ENCODE results near the gene ABLIM2.

The ABLIM2 gene

DNA sequence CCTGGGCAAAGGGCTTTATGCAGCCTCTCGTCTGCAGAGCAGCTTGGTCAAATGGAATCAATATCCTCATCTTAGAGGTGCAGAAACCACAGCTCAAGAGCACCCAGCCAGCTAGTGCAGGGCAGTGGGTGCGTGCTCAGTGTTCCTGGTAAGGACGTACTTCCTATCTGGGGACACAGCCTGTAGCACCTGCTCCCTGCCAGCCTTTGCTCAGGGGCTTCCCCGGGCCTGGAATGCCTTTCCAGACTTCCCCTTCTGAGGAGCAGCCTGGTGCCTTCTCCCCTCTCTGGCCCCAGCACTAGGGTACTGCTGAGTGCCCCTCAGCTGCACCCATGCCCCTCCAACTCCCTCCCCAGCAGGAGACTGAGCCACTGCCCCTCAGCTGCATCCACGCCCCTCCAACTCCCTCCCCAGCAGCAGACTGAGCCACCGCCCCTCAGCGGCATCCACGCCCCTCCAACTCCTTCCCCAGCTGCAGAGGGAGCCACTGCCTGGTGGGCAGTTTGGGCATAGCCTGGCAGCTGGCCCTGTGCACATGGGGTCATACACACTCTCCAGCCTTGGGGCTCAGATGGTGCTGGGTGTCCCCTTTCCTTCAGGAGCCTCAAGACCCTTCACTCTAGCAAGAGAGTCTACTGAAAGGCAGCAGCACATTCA lies 176.7 kb downstream of the ABLIM2 start:
- DNase-seq (ENCODE audit: low read depth): no peak

GRCh38 chr4:7980036-7980435 lies 178.6 kb downstream of the ABLIM2 start:
- DNase-seq (ENCODE audit: low read depth): no peak

DNA sequence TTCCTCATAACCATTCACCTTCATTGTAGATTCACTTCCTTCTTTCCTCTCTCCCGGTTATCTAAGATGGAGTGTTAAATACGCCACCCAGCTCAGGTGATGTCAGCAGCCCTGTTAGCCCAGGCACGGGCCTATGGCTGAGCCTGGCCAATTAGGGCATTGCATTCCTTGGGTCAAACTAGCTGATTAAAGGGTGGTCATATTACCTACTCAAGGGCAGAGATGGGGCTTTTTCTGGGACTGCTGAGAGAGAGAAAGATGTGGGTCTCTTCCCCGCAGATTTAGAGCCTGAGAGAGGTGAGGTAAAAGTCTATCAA lies 179.0 kb downstream of the ABLIM2 start:
- DNase-seq (ENCODE audit: low read depth): no peak

DNA sequence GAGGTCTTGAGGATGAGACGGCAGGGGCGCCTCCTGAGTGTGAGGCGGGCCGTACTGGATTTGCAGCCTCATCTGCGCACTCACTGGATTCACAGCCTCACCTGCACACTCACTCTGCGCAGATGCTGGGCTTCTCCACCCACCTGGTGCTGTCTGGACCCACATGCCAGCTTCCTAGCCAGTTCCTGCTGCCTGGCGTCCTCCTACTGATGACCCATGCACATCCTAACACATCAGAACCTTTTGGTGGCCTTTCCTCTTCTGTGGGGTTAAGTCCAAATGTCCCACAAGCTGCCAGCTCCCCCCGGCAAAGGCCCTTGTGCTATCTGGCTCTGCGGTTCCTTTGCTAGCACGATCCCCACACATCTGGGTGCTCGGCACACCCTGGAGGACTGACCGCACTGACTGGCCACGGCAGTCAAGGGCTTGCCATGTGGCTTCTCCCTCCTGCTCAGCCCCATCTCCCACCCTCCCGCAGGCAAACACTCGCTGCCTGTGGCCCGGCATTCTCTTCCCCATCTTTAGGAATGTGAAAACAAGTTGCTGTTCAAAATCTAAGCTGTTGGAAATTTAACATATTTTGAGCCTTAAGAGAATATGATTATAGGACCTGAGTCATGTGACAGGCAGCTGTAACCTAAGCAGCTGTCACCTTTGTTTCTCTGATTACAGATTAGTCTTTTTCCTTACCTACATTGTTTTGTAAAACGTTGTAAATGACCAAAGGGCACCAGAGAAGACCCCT lies 179.5 kb downstream of the ABLIM2 start:
- DNase-seq (ENCODE audit: low read depth): no peak

DNA sequence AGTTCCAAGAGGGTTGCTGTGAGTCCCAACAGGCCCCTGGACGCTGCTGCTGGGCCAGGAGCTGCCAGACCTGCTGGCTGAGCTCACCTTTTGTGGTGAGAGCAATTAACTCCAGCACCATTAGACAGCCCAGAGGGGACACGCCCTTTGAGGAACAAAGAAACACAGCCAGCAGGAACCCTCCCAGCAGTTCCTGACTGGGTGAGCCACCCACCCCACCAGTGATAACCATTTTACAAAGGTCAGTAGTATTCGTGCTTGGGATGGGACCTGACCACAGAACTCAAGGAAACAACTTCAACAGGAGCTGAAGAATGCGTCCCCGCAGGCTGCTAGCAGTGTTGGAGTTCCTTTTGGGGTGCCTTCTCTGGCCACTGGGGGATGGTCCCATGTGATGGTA lies 180.1 kb downstream of the ABLIM2 start:
- no peak for DNase-seq (ENCODE audit: low read depth)

- no peak for DNase-seq (ENCODE audit: low read depth)
Measured at GRCh38 chr4:7976634-7977033, 182.0 kb downstream of the ABLIM2 start.

- DNase-seq (ENCODE audit: low read depth): no peak
Measured at GRCh38 chr4:7976025-7976424, 182.6 kb downstream of the ABLIM2 start.

- no peak for DNase-seq (ENCODE audit: low read depth)
Measured at GRCh38 chr4:7974425-7974824, 184.2 kb downstream of the ABLIM2 start.

DNA sequence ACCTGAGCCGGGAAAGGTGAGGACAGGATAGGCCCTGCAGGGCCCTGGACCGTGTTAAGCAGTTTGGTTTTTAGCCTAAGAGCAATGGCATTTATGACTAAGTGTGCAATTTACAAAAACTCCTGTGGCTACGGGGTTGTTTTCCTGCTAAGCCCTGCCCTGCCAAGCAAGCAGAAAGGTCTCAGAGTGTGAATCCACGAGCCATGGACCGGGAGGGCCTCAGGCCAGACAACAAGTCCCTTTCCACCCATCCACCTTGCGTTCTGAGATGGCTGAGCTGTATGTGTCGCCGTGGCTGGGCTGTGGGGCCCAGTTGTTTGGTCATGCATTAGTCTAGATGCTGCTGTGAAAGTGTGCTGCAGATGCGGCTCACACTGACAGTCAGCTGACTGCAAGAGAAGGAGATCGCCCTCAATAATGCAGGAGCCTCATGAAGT lies 185.1 kb downstream of the ABLIM2 start:
- DNase-seq (ENCODE audit: low read depth): no peak

DNA sequence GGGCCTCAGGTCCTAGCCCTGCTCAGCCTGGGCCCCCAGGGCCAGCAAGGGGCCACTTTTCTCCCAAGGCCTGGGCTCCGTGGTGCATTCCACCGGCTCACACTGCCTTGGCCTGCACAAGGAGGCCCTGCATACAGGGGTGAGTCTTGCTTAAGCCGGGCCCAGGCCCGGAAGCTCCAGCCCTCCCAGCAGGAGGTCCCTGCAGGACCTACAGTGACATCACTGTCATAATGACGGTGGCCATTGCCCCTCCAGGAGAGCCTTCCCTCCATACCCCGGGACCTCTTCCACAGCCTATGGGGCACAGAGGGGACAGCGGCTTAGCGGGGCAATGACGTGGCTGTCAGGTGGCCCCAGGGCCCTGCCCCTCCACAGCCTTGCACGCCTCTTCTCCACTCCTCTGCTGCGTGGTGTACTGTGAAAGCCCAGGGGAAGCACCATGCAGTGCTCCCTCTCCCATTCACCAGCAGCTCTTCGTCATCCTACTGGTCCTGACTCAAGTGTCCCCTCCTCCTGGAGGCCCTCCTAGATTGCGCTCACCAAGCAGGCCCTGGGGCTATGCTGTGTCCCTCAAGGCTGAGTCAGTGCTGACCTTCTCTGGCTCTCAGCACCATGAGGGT lies 186.6 kb downstream of the ABLIM2 start:
- no peak for DNase-seq (ENCODE audit: low read depth)

DNA sequence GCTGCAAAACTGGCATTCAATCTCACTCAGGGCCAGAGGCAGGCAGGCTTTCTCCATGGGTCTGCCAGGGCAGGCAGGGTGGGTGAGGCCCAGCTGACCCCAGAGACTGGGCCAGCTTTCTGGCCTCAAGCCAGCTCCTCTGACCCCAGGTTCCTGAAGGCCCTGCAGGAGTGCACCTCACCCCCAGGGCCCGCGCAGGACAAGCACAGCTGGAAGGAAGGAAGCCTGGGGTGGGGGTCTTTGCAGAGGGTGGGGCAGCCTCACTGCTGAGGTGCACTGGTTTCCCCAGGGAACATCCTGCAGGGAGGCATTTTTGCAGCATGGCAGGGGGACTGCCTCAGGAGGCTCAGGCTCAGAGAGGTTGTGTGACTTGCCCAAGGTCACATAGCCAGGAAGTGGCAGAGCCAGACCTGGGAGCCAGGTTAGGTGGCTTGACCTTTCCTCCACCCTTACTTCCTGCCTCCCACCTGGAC lies 187.4 kb downstream of the ABLIM2 start:
- DNase-seq (ENCODE audit: low read depth): no peak

DNA sequence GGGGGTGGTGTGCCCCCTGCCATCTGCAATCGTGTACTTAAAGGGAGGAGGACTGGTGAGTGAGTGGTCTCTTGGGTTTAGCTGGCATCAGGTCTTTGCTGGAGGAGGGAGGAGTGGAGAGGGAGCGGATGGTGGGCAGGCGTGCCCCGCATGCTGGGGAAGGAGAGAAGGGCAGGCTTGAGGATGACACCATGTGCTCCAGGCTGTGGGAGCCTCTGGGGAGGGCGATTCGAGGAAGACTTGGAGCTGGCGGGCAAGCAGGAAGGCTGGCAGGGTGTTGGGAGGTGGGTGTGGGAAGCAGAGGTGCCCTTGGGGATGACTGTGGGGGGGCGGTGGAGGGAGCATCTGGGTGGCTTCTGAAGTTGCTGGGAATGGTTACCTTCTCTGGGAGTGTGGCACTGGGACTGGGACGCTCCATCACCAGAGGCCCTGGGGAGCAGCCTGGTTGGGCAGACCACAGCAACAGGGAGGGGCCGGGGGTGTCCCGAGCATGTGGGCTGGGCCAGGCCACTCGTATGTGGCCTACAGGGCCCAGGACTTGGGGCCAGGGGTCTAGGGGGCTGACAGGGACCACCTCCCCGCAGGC lies 188.2 kb downstream of the ABLIM2 start:
- no peak for DNase-seq (ENCODE audit: low read depth)

DNA sequence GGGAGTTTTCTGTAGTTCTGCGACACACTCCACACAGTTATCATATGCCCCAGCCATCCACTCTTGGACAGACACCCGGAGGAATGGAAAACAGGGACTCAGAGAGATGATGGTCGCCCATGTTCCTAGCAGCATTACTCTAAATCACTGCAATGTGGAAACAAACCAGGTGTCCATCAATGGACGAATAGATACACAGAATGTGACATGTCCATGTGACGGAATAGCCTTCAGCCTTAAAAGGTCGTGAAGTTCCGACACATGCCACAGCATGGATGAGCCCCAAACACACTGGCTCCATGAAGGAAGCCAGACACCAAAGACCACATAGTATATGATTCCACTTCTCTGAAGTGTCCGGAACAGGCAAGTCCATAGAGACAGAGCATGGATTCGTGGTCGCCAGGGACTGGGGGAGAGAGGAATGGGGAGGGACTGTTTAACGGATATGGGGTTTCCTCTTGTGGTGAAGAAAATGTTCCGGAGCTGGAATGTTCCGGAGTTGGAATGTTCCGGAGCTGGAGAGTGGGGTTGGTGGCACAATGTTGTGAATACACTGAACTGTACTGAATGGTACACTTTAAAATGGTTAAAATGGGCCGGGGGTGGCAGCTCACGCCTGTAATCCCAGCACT lies 190.2 kb downstream of the ABLIM2 start:
- no peak for DNase-seq (ENCODE audit: low read depth)

DNA sequence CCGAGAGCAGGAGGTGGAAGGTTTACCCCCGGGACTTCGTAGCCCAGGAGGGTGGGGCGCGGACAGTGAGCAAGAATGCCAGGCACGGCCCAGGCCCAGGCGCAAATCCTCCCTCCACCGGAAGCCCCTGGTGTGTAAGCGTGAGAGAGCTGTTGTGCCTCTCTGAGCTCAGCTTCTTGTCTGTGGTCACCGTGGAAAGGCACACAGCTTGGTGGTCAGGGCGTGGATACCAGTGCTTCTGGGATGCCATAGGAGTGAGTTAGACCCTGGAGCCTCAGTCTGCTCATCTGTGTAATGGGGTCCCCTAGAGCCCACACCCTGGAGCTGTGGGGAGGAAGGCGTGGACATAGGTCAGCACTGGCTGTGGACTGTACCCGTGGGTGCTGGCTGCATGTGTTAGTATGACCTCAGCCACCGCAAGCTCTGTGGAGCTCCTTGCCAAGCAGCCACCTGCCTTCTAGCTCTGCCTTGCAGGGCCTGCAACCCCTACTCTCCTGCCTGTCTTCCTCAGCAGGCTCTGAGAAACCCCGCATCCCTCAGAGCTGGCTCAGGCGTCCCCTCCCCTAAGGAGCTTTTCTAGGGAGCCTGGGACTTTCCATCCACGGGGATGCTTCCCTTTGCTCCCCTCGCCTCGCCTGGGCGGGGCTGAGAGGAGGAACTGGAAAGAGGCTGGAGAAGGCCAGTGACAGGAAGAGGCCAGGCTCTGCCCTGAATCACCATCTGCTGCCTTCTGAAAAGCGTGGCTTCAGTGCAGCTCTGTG lies 190.9 kb downstream of the ABLIM2 start:
- DNase-seq (ENCODE audit: low read depth): no peak

- no peak for DNase-seq (ENCODE audit: low read depth)
Measured at GRCh38 chr4:7967063-7967440, 191.6 kb downstream of the ABLIM2 start.

DNA sequence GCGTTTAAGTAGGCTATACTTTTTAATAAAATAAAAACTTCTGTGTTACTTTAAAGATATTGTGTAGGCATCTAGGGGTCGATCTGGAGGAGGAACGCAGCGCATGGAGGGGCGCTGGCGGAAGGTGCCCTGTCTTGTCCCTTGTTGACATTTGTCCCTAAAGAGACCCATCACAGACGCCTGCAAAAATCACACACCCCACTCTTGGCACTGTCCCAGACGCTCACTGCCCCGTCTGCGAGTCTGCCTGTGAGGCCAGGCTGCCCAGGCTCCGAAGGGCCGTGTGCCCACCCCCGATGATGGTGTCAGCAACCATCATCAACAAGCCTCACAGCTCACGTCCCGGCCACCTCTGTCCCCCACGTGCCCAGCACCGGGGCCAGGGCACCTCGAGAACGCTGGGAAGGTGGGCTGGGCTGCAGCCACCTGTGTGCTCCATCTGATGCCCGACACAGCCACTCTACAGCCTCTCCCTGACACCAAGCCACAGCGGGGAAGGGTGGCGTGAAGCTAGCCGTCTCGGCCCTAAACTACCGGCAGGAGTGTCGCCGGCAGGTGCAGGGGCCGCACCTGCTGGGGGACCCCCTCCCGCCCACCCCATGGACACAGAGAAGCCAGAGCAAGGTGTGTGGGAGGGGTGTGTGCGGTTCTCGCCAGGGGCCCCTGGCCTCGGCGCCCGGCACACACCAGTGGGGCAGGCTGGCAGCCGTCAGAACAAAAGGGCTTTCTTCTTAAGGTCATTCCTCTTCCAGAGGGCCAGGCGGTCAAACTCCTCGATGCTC lies 192.1 kb downstream of the ABLIM2 start:
- no peak for DNase-seq (ENCODE audit: low read depth)

- DNase-seq (ENCODE audit: low read depth): no peak
Measured at GRCh38 chr4:7964890-7965662, 193.5 kb downstream of the ABLIM2 start.

DNA sequence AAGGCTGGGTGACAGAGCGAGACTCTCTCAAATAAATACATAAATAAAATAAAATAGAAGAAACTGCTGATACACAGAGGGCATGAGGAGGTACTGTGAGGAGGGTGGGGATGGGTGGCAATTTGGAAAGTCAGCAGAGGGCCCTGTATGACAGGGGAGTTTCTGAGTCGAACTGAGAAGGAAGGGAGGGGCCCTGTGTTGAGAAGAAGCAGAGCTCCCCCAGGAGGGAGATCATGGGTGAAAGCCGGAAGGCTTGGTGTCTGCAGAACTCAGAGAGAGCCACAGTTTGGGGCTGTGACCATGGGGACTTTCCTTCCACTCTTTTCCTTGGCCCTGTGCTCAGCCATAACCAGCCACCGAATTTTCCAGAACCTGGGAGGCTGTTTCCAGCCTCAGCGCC lies 194.2 kb downstream of the ABLIM2 start:
- no peak for DNase-seq (ENCODE audit: low read depth)

GRCh38 chr4:7963691-7964090 lies 194.9 kb downstream of the ABLIM2 start:
- no peak for DNase-seq (ENCODE audit: low read depth)

Data from stimulated activated CD8-positive, alpha-beta memory T cell treated with anti-CD3 and anti-CD28 coated beads, Interleukin-15, amount 100 ng/mL, for 1 hour (primary cell).